Measurements from ENCODE around the gene SLC6A19.

The SLC6A19 gene

GRCh38 chr5:1159774-1160406 lies 41.5 kb upstream of the SLC6A19 start:
- Histone ChIP-seq H3K9ac (ENCODE audit: low read length) (no peak overlapping the region), H3K36me3 (ENCODE audit: control insufficient read depth, insufficient read depth, low read length) (no peaks in the 10 kb centered on the region)

GRCh38 chr5:1161108-1161832 lies 40.1 kb upstream of the SLC6A19 start:
- peaks cover 30% of the 10 kb centered on the region for H3K4me1 ChIP-seq (ENCODE audit: control insufficient read depth, insufficient read depth, low read length)
- H3K9ac ChIP-seq (ENCODE audit: low read length) = peak overlapping the region; percentile 37
- H3K4me3 ChIP-seq (ENCODE audit: low read length) = no peak overlapping the region
- H3K27me3 ChIP-seq (ENCODE audit: control insufficient read depth, insufficient read depth, low read length) = peaks cover 8% of the 10 kb centered on the region
- H3K9me3 ChIP-seq (ENCODE audit: control insufficient read depth, low read length) = no peaks in the 10 kb centered on the region
- no peaks in the 10 kb centered on the region for H3K36me3 ChIP-seq (ENCODE audit: control insufficient read depth, insufficient read depth, low read length)

More at GRCh38 chr5:1159774-1160406, 41.5 kb upstream of the SLC6A19 start:
- Histone ChIP-seq H3K27me3 (ENCODE audit: control insufficient read depth, insufficient read depth, low read length) (peaks cover 17% of the 10 kb centered on the region), H3K4me1 (ENCODE audit: control insufficient read depth, insufficient read depth, low read length) (peaks cover 21% of the 10 kb centered on the region), H3K4me3 (ENCODE audit: low read length) (no peak overlapping the region), H3K9me3 (ENCODE audit: control insufficient read depth, low read length) (no peaks in the 10 kb centered on the region)

GRCh38 chr5:1161833-1162229 lies 39.6 kb upstream of the SLC6A19 start:
- H3K9me3 ChIP-seq (ENCODE audit: control insufficient read depth, low read length) = no peaks in the 10 kb centered on the region
- peaks cover 6% of the 10 kb centered on the region for H3K27me3 ChIP-seq (ENCODE audit: control insufficient read depth, insufficient read depth, low read length)
- peak overlapping the region; percentile 37 for H3K9ac ChIP-seq (ENCODE audit: low read length)
- no peaks in the 10 kb centered on the region for H3K36me3 ChIP-seq (ENCODE audit: control insufficient read depth, insufficient read depth, low read length)
- H3K4me1 ChIP-seq (ENCODE audit: control insufficient read depth, insufficient read depth, low read length) = peaks cover 30% of the 10 kb centered on the region
- no peak overlapping the region for H3K4me3 ChIP-seq (ENCODE audit: low read length)

- no peak overlapping the region for H3K4me3 ChIP-seq (ENCODE audit: low read length)
- no peaks in the 10 kb centered on the region for H3K9me3 ChIP-seq (ENCODE audit: control insufficient read depth, low read length)
- H3K27me3 ChIP-seq (ENCODE audit: control insufficient read depth, insufficient read depth, low read length) = peaks cover 6% of the 10 kb centered on the region
- no peaks in the 10 kb centered on the region for H3K36me3 ChIP-seq (ENCODE audit: control insufficient read depth, insufficient read depth, low read length)
- H3K4me1 ChIP-seq (ENCODE audit: control insufficient read depth, insufficient read depth, low read length) = peaks cover 30% of the 10 kb centered on the region
- H3K9ac ChIP-seq (ENCODE audit: low read length) = no peak overlapping the region
These were observed 39.1 kb upstream of the SLC6A19 start for GRCh38 chr5:1162276-1162675.

DNA sequence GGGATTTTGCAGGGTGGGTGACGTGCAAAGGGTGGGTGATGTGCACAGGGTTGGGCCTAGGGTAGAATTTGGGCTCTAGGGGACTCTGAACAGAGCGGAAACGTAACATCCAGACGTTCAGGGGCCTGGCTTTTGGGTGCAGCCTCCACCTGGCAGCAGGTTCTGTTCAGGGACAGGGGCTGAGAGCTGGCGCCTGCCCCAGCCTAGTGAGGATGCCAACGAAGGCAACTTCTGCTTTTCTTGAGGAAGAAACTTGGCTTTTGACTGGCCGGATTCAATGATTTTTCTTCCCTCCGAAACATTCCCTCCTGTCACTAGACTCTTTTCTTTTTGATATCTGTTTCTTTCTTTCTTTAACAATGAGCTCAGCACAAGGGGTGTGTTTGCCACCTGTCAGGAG lies 38.6 kb upstream of the SLC6A19 start:
- peaks cover 33% of the 10 kb centered on the region for H3K4me1 ChIP-seq (ENCODE audit: control insufficient read depth, insufficient read depth, low read length)
- no peak overlapping the region for H3K9ac ChIP-seq (ENCODE audit: low read length)
- H3K4me3 ChIP-seq (ENCODE audit: low read length) = no peak overlapping the region
- H3K9me3 ChIP-seq (ENCODE audit: control insufficient read depth, low read length) = no peaks in the 10 kb centered on the region
- peaks cover 6% of the 10 kb centered on the region for H3K27me3 ChIP-seq (ENCODE audit: control insufficient read depth, insufficient read depth, low read length)
- no peaks in the 10 kb centered on the region for H3K36me3 ChIP-seq (ENCODE audit: control insufficient read depth, insufficient read depth, low read length)

DNA sequence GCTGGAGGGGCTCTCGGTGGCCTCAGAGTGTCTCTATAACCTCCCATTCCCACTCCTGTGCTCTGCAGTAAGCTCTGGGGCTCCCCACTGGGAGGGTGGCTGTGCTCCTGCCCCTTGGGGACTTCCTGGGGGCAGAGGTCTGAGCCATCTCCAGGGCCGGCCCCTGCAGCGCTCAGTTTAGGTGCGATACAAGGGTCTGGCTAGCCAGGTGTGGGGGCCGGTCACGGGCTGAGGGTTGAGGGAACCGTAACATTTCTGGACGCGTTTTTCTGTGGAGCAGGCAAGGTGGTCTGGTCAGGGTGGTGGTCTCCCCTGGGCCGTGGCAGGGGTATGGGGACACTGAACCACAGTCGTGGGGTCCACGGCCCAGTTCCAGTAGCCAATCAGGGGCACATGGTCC lies 38.0 kb upstream of the SLC6A19 start:
- peaks cover 36% of the 10 kb centered on the region for H3K4me1 ChIP-seq (ENCODE audit: control insufficient read depth, insufficient read depth, low read length)
- H3K27me3 ChIP-seq (ENCODE audit: control insufficient read depth, insufficient read depth, low read length) = peaks cover 6% of the 10 kb centered on the region
- no peak overlapping the region for H3K4me3 ChIP-seq (ENCODE audit: low read length)
- H3K36me3 ChIP-seq (ENCODE audit: control insufficient read depth, insufficient read depth, low read length) = no peaks in the 10 kb centered on the region
- no peak overlapping the region for H3K9ac ChIP-seq (ENCODE audit: low read length)
- H3K9me3 ChIP-seq (ENCODE audit: control insufficient read depth, low read length) = no peaks in the 10 kb centered on the region

GRCh38 chr5:1163879-1164278 lies 37.5 kb upstream of the SLC6A19 start:
- Histone ChIP-seq H3K27me3 (ENCODE audit: control insufficient read depth, insufficient read depth, low read length) (peaks cover 6% of the 10 kb centered on the region), H3K9ac (ENCODE audit: low read length) (no peak overlapping the region), H3K36me3 (ENCODE audit: control insufficient read depth, insufficient read depth, low read length) (no peaks in the 10 kb centered on the region), H3K4me1 (ENCODE audit: control insufficient read depth, insufficient read depth, low read length) (peaks cover 36% of the 10 kb centered on the region), H3K9me3 (ENCODE audit: control insufficient read depth, low read length) (no peaks in the 10 kb centered on the region), H3K4me3 (ENCODE audit: low read length) (no peak overlapping the region)

- peaks cover 36% of the 10 kb centered on the region for H3K4me1 ChIP-seq (ENCODE audit: control insufficient read depth, insufficient read depth, low read length)
- H3K36me3 ChIP-seq (ENCODE audit: control insufficient read depth, insufficient read depth, low read length) = no peaks in the 10 kb centered on the region
- no peak overlapping the region for H3K4me3 ChIP-seq (ENCODE audit: low read length)
- peaks cover 6% of the 10 kb centered on the region for H3K27me3 ChIP-seq (ENCODE audit: control insufficient read depth, insufficient read depth, low read length)
- no peaks in the 10 kb centered on the region for H3K9me3 ChIP-seq (ENCODE audit: control insufficient read depth, low read length)
- no peak overlapping the region for H3K9ac ChIP-seq (ENCODE audit: low read length)
These were observed 36.4 kb upstream of the SLC6A19 start for GRCh38 chr5:1164696-1165630.

- H3K9ac ChIP-seq (ENCODE audit: low read length) = no peak overlapping the region
- no peaks in the 10 kb centered on the region for H3K9me3 ChIP-seq (ENCODE audit: control insufficient read depth, low read length)
- peaks cover 3% of the 10 kb centered on the region for H3K27me3 ChIP-seq (ENCODE audit: control insufficient read depth, insufficient read depth, low read length)
- peaks cover 36% of the 10 kb centered on the region for H3K4me1 ChIP-seq (ENCODE audit: control insufficient read depth, insufficient read depth, low read length)
- H3K36me3 ChIP-seq (ENCODE audit: control insufficient read depth, insufficient read depth, low read length) = no peaks in the 10 kb centered on the region
- no peak overlapping the region for H3K4me3 ChIP-seq (ENCODE audit: low read length)
These were observed 35.5 kb upstream of the SLC6A19 start for GRCh38 chr5:1165864-1166263.

DNA sequence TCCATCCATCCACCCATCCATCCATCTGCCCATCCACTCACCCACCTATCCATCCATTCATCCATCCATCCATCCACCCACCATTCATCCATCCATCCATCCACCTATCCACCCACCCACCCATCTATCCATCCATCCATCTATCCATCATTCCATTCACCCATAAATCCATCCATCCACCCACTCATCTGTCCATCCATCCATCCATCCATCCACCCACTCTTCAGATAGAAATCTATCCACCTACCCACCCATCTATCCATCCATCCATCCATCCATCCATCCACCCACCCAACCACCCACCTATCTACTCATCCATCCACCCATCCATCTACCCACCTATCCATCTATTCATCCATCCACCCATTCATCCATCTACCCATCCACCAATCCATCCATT lies 35.0 kb upstream of the SLC6A19 start:
- no peak overlapping the region for H3K9ac ChIP-seq (ENCODE audit: low read length)
- H3K27me3 ChIP-seq (ENCODE audit: control insufficient read depth, insufficient read depth, low read length) = peaks cover 3% of the 10 kb centered on the region
- no peaks in the 10 kb centered on the region for H3K36me3 ChIP-seq (ENCODE audit: control insufficient read depth, insufficient read depth, low read length)
- no peak overlapping the region for H3K4me3 ChIP-seq (ENCODE audit: low read length)
- peaks cover 31% of the 10 kb centered on the region for H3K4me1 ChIP-seq (ENCODE audit: control insufficient read depth, insufficient read depth, low read length)
- no peaks in the 10 kb centered on the region for H3K9me3 ChIP-seq (ENCODE audit: control insufficient read depth, low read length)

DNA sequence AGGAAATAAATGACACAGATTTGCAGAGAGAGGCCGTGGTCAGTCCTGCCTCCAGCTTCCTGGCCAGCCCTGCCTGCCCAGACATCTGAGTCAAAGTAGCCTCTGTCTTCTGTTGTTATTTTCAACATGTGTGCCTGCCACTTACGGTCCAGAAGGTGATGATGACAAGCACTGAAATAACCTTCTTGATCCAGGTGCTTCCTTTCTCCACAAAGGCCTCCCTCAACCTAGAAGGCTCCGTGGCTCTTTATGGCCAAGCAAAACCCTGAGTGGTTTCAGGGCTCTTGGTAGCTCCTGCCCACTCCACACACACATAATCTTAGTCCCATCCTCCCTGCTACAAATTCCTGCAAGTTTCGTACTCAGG lies 34.1 kb upstream of the SLC6A19 start:
- Histone ChIP-seq H3K9ac (ENCODE audit: low read length) (no peak overlapping the region), H3K27me3 (ENCODE audit: control insufficient read depth, insufficient read depth, low read length) (peaks cover 3% of the 10 kb centered on the region), H3K9me3 (ENCODE audit: control insufficient read depth, low read length) (no peaks in the 10 kb centered on the region), H3K36me3 (ENCODE audit: control insufficient read depth, insufficient read depth, low read length) (no peaks in the 10 kb centered on the region), H3K4me1 (ENCODE audit: control insufficient read depth, insufficient read depth, low read length) (peaks cover 21% of the 10 kb centered on the region), H3K4me3 (ENCODE audit: low read length) (no peak overlapping the region)

Data from mucosa of stomach (tissue), 1 donor.